NCI-H1417 treated with DMSO at 0.1 percent for 48 hours (cell line): Measurements from ENCODE around the gene B3GALT4.
A peak's percentile ranks its signal among the peaks of the same experiment; 100 is the strongest.

Experiments used
- DNase-seq: peaks from one replicate; lab custom pipeline; 2025; lab: John Stamatoyannopoulos, UW

The B3GALT4 gene

DNA sequence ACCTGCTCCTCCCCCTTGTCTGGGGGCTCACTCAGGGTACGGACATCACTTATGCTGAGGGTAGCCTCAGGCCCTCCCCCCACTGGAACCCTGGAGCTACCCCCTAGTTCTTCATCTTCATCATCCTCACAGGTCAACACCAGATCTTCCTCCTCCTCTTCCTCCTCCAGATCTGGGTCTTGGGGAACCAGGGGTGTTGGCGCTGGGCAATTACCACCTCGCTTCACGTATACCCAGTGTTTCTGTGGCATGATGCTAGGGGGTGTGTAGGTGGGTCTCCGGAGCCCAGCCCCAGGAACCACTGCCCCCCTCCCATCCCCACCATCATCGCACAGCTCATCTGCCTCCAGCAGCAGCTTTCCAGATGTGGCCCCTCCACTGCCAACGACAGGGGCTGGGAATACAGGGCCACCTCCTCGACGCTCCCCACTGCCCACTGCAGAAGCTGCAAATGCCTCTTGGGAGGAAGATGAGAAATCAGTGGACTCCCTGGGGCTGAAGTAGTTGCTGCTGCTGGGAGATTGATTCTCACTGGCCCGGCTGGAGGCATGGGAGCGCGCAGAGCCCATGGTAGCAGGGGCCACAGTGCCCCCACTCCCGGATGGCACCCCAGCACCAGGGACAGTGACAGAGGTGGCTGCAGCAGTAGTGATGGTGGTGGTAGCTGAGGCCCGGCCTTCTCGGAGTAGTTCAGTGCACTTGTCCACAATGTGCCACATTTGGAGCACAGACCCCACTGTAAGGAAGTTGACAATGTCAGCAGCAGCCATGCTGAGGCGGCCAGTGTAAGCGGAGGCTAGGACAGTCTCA is 39.1 kb downstream of the B3GALT4 start:
- no peak for DNase-seq

DNA sequence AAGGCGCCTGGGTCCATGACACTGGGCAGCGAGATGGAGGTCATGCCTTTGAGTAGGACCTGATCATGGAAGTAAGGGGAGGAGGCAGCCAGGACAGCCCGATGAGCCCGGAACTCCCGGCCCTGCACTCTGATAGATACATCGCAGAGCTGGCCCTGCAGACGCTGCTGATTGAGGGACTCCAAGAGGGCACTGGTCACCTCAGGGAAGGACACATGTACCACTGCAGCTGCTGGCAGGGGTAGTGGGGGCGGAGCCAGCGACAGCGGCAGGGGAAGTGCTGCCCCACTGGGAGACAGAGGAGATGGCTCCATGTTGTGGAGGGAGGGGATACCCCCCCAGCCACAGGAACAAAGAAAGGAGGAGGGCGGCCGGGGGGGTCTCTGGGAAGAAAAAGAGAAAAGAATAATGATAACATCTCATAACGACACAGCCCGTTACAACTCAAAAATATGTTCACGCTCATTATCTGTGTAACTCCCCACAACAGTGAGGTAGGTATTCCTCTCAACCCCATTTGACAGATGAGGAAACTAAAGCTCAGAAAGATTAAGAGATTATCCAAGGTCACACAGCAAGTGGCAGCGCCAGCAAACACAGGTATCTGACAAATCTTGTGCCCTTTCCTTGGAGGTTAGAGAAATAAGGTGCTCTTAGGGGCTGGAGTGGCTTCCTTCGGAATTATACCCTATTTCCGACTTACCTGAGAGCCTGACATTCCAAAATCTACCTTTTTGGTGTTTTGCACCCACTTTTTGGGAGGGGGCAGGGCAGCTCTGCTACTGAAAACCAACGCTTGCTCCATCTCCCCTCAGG is 39.9 kb downstream of the B3GALT4 start:
- DNase-seq: no peak

DNA sequence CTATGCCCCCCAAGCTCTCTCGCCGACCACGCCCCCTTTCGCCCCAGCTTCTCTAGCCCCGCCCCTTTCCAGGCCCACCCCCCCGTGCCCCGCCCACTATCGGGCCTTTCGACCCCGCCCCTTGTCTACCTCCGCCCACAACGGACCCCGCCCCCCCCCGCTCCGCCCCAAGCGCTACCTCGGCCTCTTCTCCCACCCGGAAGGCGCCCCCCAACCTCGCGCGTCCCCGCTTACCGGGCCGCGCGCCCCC is 40.4 kb downstream of the B3GALT4 start:
- DNase-seq: no peak

DNA sequence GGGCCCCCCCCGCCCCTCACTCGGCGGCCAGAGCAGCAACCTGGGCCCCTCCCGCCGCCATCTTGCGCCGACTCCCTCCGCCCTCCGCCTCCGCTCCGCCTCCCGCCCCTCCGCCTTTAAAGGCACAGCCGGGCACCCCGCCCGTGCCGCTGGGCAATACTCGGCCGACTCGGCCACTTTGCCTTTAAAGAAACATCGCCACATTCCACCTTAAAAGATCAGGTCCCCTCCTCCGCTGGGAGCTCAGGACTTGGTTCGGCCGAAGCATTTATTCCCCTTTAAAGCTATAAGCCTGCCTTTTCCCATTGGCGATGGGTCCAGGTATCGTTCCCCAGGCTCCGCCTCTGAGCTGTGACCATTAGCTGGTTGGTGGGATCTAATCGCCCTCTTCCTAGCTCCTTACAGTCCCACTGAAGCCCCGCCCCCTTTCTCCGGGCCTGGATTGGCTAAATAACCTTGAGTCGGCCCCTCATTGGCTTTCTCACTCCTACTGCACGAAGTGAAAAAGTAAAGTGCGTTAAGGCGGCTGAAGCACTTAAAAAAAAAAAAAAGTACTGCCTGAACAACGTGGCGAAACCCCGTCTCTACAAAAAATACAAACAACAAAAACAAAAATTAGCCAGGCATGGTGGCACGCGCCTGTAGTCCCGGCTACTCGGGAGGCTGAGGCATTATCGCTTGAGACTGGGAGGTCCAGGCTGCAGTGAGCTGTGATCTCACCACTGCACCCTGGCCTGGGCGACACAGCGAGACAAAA is 40.9 kb downstream of the B3GALT4 start, which contains the start of gene ZBTB22:
Gene ZBTB22, minus strand, starts transcription at position 76 of the 757 bp plus-strand sequence. CDS start 828 bp downstream, outside the sequence.
- DNase-seq: peak; percentile 79

DNA sequence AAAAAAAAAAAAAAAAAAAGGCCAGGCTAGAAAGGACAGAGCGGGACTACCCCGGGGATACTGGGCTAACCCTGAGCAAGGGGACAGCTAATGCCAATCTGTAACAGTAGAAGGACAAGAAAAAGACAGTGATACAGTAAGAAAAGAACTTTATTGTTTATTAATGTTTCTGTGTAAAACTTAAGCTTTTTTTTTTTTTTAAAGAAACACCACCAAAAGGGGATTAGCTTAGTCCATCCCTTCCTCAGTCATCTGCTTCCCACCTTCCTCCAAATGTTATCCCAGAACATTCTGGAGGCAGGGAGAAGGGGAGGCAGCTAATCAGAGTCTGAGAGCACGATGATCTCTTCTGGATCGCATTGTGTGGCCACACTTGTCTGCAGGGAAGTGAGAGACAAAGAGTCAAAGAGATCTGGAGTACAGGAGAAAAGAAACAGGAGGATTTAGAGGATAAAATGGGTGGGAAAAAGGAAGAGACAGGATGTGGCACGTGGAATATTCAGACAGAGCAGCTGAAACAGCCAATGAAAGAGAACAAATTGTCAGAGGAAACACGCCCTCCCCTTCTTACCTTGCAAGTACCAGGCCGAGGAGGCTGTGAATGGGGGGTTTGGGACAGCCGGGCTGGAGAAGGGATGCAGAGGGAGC is 41.6 kb downstream of the B3GALT4 start:
- DNase-seq: no peak

DNA sequence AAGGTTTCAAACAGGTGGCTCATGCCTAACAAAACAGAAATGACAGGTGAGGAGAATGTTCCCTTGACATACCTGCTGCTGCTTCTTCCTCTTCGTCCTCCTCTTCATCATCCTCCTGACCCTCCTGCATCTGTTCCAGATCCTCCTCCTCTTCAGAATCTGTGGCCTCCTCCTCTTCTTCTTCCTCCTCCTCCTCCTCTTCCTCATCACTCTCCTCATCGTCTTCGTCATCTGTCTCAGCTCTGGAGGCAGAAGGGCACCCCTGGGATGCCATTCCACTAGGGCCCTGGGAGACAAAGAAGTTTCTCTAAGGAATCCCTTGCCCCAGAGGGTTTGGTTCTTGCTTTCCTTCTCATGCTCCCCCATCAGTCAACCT is 43.0 kb downstream of the B3GALT4 start:
- no peak for DNase-seq

DNA sequence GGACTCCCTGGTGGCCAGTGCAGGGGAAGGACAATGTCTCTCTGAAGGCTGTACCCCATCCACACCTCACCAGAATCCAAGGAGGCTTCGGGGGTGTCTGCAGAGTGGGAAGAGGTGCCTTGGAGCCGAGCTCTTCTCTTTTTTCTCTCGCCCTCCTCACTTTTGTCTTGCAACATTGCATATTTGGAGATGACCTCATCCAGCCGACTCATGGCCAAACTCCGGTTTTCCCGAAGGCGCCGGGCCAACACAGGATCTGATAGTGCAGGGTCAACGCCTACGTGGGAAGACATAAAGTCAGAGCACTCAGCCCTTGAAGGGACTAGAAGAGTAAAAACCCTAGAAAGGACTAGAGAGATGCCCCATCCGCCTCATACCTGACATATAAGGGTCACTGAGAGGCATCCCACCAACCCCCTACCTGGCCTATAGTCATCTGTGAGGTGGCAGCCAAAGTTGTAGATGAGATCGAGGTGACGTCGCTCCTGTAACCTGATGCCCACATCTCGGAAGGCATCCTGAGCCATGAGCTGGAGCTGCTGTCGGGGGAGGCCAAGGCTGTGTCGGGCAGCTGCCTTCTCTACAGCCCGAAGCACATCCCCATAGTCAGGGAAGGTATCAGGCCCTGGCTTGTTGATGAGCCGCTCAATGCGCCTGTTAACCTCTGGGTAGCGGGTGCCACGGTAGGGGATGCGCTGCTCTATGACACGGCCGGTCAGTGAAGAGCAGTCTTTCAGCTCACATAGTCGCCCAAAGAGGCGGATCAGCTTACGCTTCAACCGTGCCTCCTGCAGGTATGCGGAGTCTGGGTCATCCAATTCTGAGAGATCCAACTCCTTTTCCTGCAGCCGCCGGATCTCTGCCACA is 43.6 kb downstream of the B3GALT4 start:
- no peak for DNase-seq

DNA sequence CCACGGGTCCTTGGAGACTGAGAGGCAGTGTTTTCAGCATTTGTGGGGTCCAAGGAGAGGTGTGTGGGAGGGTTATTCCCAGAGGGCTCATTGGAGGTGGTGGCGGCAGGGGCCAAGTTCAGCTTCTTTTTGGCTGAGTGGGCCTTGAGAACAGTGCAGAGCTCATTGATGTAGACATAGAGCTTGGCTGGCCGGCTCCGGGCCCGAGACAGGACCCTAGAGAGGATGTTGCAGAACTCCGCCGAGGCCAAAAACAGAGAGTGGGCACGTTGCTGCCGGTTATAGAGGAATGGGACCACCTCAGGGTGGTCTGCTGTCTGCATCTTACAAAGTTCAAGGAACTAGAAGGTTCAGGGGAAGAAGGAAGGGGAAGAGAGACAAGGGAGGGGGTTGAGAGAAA is 44.3 kb downstream of the B3GALT4 start:
- DNase-seq: no peak

DNA sequence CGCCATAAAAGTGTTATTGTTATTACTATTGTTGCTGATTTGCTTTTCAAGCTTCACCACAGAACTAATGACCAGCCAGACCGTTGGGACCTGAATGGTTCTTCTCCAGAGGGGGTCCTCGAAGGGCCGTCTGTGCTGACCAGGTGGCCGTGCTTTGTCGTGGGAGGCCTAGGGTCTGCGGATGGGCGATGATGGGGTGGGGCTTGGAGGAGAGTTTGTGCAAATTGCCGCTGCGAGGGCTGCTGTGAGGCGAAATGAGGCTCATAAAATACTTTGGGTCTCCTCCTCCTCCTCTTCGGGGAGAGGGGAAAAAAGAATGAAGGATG is 46.7 kb downstream of the B3GALT4 start:
- no peak for DNase-seq

DNA sequence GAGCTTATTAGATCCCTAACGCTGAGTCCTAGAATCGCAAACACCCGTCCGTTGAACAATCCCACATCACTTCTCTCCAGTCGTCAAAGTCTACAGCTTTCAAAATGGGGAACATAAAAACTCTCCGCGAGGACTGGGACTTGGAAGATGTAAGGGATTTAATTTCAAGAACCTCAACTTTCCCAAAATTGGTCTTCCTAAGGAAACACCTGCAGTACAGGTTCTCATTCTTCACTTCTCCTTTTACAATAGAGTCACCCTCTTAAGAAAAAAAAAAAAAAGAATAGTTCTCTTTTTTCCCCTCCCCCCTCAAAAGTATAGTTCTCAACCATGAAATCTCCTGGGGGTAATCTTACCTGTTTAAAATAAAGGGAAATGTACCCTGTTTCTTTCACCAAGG is 47.2 kb downstream of the B3GALT4 start:
- no peak for DNase-seq
